NCI-H128 (cell line): ENCODE results near the gene GDPGP1.

ENCODE experiments used
- DNase-seq: peaks from one replicate; lab custom pipeline; 2025; ENCODE audit not compliant: unreplicated experiment; lab: John Stamatoyannopoulos, UW

GDPGP1 gene

DNA sequence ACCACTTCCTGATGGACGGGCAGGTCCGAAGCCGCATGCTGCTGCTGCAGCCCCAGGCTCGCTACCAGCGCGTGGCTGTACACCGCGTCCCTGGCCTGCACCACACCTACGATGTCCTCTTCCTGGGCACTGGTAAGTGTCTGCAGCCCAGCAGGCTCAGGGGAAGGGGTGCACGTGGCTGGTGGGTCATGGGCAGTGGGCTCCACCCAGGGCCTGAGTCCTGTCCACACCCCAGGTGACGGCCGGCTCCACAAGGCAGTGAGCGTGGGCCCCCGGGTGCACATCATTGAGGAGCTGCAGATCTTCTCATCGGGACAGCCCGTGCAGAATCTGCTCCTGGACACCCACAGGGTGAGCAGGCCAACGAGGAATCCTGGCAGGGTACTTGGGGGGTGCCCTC, 9.0 kb upstream of the GDPGP1 start:
- DNase-seq = no peak

DNA sequence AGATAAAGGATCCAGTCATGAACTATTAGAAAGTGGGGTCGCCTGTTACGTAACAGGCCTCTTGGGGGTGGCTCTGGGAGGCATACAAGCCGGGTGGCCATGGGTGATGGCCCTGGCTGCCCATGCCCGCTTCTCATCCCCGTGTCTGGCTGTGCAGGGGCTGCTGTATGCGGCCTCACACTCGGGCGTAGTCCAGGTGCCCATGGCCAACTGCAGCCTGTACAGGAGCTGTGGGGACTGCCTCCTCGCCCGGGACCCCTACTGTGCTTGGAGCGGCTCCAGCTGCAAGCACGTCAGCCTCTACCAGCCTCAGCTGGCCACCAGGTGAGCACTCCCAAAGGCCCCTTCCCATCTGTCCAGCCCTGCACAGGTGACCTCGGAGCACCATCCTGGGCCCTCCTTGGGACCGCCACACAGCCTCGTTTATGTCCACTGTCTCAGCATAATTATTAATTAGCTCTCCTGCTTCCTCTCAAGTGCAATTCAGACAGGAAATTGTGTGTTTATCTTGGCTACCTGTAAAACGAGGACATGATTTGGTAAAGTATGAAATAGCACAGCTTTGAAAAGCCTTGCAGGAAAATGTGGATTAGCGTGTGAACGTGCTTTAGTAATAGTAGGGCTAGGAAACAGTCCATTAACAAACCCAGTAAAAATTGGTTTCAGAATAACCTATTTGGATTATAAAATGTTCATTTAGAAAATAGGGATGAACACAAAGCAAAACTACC, 8.3 kb upstream of the GDPGP1 start:
- DNase-seq = no peak

DNA sequence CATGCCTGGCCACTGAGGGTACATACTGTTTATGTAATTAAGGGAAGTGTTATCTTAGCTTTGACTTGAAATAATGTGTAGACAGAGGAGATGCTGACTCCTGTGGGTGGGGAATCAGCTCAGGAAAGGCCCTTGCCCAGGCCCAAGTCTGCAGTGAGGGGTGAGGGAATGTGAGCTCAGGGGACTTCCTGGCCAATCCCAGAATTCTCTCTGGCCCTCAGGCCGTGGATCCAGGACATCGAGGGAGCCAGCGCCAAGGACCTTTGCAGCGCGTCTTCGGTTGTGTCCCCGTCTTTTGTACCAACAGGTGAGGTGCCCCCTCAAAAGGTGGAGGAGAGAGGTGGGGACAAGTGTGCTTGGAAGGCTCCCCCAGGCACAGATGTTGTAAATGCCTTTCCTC, 6.7 kb upstream of the GDPGP1 start:
- no peak for DNase-seq

DNA sequence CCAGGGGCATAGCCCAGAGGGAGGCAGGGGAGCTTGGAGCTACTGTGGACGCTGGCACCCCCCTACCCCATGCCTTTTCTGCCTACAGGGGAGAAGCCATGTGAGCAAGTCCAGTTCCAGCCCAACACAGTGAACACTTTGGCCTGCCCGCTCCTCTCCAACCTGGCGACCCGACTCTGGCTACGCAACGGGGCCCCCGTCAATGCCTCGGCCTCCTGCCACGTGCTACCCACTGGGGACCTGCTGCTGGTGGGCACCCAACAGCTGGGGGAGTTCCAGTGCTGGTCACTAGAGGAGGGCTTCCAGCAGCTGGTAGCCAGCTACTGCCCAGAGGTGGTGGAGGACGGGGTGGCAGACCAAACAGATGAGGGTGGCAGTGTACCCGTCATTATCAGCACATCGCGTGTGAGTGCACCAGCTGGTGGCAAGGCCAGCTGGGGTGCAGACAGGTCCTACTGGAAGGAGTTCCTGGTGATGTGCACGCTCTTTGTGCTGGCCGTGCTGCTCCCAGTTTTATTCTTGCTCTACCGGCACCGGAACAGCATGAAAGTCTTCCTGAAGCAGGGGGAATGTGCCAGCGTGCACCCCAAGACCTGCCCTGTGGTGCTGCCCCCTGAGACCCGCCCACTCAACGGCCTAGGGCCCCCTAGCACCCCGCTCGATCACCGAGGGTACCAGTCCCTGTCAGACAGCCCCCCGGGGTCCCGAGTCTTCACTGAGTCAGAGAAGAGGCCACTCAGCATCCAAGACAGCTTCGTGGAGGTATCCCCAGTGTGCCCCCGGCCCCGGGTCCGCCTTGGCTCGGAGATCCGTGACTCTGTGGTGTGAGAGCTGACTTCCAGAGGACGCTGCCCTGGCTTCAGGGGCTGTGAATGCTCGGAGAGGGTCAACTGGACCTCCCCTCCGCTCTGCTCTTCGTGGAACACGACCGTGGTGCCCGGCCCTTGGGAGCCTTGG, 5.9 kb upstream of the GDPGP1 start:
- no peak for DNase-seq

DNA sequence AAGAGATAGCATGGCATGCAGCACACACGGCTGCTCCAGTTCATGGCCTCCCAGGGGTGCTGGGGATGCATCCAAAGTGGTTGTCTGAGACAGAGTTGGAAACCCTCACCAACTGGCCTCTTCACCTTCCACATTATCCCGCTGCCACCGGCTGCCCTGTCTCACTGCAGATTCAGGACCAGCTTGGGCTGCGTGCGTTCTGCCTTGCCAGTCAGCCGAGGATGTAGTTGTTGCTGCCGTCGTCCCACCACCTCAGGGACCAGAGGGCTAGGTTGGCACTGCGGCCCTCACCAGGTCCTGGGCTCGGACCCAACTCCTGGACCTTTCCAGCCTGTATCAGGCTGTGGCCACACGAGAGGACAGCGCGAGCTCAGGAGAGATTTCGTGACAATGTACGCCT, 5.0 kb upstream of the GDPGP1 start:
- DNase-seq = no peak

DNA sequence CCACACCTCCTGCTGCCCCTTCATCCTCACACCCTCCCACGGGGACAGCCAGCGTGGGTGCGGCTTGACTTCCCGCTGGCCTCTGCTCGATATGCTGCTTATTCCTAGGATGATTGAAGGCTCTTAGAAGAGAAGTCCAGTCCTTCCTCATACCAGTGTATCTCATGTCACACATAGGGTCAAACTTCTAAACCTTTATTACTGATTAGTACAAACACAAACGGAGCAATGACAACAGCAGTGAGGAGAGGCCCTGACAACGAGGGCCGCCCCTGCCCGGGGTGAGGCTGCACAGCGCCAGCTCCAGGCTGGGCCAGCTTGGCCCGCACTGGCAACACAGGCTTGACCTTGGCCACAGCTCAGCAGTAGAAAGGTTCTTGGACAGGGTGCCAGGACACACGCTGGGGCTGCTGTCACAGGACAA, 3.9 kb upstream of the GDPGP1 start:
- DNase-seq = no peak

DNA sequence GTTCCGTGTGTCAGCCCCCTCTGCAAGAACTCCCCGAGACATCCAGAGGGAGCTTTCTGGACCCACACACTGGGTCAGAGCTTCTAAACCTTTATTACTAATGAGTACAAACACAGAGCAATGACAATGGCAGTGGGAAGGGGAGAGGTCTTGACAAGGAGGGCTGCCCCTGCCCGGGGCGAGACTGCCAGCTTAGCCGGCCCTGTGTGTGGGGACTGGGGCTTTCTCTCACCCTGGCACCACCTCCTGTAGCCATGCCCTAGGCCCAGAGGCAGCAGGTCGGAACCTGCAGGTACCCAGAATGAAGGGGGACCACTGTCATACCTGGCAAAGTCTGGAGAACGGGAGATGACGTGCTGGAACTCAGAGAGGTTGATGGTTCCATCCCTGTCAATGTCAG, 3.4 kb upstream of the GDPGP1 start:
- DNase-seq = no peak

DNA sequence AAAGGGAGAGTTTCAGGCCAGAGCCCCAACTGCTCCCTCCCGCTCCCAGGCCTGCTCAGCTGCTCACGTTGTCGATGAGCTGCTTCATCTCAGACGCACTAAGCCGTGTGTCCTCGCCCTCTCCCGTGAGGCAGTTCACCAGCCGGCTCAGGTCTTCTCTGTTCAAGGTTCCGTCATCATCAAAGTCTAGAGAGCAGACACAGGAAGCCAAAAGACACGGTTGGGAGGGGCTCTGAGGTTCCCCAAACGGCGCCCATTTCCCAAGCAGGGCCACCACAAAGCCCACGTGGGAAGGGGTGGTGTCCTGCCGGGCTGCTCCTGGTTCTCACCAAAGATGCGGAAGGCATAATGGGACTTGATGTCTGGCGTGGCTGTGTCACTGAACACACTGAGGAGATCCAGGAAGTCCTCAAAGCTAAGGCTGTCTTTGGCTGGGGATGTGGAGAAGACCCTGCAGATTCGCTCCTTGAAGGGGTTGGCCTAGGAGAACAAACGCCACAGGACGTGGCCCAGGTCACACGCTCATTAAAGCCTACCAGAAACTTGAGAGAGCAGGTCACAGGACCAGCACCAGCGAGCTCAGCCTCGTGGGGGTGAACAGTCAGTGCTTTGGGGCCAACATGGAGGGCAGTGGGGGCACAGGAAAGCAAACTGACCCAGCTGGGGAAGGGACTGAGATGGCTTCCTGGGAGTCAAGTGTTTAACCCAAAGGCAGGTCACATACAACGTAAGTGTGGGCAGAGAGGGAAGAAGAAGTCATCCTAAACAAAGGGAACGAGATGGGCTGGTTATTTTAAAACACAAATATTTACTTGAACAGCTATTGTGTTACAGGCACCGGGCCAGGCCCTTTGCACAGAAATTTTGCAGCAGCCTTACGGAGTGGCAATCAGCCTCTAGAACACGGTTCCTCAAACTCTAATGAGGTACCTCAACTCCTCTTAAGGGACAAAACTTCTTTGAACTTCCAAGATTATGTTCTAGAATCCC, 2.7 kb upstream of the GDPGP1 start:
- no peak for DNase-seq

DNA sequence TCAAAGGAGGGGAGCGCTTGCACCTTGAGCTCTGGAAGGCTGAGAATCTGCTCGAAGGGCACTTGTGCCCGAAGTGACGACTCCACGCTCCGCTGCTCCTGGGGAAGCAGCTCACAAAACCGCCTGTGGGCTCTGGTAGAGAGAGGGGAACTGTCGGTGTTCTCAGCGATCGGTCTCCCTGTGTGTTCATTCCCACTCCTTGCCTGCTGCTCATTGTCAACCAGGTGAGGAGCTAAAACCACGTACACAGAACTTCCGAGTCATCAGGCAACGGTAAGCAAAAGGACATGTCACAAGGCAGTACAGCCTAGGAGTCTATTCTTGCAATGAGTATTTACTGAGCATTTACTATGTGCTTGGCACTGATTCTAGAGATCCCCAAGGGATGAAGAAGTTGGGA, 1.8 kb upstream of the GDPGP1 start:
- no peak for DNase-seq

DNA sequence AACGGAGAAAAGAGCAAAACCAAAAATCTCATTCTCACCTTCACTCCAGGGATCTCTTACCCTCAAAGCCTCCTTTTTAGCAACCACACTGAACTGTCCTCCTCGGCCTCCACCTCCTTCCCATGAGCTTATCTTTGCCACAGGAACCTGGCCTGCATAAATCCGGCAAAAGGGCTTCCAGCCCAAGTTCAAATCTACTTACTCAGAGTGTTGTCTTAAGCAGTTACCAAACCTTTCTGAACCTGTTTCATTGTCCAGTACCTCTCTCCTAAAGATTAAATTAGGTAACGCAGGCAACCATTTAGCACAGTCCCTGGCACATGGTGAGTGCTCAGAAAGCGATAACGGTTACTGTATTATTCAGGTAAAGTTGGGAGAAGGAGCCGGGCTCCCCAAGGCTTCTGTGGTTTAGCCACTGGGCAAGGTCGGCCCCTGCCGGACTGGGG, 1.0 kb upstream of the GDPGP1 start:
- DNase-seq = no peak

DNA sequence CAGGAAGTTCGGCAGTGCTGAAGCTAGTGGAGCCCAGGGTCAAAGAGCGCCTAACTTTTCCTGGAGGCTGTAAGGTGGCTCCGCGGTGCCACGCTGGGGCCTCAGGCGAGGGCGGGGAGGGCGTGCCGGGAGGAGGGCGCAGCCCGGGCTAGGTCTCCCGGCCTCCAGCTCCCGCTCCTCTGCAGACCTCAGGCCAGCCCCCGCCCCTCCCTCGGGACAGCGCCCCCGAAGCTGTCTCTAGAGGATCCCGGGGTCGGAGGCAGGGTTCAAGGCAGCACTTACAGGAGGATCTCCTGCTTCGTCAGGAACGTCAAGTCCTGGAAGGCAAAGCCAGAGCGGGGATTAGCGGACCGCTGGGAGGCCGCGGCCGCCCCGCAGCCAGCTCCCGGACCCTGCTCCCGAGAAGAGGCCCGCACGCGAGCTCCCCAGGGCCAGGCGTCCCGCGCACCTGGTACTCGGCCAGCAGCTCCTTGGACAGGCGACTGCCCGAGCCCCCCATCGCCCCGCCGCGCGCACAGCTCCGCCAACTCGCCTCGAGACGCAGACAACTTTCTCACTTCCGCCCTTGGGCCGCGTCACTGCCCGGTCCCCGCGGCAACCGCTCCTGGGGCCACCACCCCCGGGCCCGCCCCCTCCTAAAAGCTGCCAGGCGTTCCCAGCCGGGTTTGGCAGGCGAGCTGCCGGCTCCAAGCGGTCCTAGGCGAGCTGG, 468 bp upstream of the GDPGP1 start, which contains the start of gene CIB1:
Gene CIB1 (minus strand): TSS at position 555 of the 709 bp plus-strand sequence. CDS start 56 bp downstream, at position 499.
- peak; percentile 70 for DNase-seq

DNA sequence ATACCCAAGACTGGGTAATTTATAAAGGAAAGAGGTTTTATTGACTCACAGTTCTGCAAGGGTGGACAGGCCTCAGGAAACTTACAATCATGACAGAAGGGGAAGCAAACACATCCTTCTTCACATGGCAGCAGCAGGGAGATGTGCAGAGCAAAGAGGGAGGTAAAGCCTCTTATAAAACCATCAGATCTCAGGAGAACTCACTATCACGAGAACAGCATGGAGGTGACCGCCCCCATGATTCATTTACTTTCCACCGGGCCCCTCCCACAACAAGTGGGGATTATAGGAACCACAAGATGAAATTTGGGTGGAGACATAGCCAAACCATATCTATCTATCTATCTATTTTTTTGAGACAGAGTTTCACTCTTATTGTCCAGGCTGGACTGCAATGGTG, 5.4 kb downstream of the GDPGP1 start:
- no peak for DNase-seq

DNA sequence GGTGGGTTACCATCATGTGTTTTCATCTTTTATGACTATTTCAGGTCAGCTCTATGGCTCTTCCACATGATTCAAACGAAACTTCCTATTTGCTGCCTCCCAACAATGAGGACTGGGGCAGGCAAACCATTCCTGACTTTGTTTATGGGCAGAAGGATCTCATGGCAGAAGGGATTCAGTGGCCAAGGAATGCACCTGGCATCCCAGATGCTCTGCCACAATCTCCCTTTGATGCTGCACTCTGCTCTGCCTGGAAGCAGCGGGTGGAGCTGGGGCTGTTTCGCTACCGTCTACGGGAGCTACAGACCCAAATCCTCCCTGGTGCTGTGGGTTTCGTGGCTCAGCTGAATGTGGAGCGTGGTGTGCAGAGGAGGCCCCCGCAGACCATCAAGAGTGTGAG, 6.8 kb downstream of the GDPGP1 start:
- DNase-seq = no peak

DNA sequence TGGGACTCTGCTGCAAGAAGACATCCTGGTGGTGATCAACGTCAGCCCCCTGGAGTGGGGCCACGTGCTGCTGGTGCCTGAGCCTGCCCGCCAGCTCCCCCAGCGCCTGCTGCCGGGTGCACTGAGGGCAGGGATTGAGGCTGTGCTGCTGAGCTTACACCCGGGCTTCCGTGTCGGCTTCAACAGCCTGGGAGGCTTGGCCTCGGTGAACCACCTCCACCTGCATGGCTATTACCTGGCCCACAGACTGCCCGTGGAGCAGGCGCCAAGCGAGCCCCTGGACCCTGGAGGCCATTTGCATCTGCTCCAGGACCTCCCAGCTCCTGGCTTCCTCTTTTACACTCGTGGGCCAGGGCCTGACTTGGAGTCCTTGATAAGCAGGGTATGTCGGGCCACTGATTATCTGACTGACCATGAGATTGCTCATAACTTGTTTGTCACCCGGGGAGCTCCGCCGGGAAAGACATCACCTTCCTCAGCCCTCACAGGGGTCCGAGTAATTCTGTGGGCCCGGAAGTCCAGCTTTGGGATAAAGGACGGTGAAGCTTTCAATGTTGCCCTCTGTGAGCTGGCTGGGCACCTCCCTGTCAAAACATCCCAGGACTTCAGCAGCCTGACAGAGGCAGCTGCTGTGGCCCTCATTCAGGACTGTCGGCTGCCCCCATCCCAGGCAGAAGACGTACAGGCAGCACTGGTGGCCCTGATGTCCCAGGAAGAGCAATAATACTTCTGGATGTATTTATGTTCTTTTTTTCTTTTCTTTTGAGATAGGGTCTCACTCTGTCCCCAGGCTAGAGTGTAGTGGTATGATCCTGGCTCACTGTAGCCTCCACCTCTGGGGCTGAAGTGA, 7.6 kb downstream of the GDPGP1 start:
- DNase-seq = no peak

DNA sequence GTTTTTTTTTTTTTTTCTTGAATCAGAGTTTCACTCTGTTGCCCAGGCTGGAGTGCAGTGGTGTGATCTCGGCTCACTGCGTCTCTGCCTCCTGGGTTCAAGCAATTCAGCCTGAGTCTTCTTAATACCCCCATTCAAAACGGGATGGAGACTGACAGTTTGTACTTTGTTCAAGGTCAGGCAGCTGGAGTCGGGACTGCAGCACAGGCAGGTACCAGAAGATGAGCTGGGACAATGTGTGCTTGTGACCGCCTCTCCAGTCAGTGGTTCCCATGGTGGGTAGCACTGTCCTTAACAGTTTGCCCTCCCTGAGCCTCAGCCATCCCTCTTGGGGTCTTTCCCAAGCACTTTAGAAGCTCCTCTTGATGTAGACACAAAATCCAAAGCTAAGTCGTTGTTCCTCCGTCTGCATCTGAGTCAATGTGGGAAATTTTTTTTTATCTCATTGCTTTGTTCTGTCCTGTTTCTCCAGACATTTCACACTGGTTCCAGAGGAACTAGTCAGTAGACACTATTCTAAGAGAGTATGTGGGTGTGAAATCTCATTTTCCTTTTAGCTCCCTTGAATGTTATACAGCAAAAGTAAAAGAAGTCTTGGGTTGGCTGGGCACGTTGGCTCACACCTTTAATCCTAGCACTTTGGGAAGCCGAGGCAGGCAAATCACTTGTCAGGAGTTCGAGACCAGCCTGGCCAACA, 10.1 kb downstream of the GDPGP1 start:
- DNase-seq = no peak

DNA sequence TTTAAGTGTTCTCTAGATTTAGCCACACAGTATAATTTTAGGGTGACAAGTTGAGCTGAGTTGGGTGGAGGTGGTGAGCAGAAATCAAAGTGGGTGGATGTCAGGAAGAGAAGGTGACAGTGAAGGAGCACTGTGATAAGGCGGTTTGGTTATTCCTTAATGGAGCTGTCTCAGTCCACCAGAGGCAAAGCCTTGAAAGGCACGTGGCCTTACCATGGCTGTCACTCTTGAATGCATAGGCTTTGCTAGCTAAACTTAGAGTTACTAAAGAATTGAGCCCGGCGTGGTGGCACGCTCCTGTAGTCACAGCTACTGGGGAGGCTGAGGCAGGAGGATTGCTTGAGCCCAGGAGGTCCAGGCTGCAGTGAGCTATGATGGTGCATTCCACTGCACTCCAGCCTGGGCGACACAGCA, 14.8 kb downstream of the GDPGP1 start:
- no peak for DNase-seq

DNA sequence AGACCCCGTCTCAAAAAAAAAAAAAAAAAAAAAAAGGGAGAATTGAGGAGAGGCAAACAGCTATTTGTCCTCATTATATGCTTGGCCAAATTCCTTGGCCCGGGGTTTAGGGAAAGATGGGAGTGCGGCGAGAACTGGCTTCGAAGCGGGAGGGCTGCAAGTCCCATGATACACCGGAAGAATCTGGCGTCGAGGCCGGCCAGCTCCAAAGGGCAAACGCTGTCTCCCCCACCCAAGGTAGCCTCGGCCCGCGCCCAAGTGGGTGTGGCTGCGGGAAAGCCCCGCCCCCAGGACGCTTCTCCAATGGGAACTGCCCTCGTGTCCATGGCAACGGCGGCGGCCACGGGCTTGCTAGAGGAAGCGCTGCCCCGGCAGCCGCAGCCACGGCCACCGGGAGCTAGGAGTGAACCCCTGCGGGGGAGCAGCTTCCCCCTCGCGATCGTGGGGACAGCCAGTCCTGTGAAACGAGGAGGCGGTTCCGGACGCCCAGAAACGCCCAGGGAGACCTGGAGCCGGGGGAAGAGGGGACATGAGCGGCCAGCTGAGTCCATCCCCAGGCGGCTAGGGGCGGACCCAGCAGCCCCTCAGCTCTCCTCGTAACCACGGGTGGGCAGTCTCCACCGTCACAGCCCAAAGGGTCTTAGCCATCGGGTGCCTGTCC, 15.3 kb downstream of the GDPGP1 start, which contains the start of gene TTLL13:
Gene TTLL13 (plus strand): TSS at position 354 of the 661 bp plus-strand sequence. CDS start 1,075 bp downstream, outside the sequence.
- peak; percentile 41 for DNase-seq

DNA sequence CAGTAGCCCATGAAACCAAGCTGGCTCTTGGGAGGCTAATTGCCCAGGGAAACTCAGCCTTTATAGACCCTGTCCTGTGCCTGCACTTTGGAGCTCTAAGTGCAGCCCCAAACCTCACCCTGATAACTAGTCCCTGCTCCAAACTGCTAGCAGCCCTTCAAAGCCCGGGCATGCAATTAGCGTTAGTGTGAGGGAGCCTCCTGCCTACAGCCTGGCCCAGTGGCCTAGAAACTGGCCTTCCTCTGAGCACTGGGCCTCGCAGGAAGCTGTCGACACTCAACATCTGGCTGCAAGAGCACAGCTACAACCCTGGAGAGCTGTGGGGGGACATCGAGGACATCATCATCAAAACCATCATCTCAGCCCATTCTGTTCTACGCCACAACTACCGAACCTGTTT, 23.8 kb downstream of the GDPGP1 start:
- no peak for DNase-seq
